OCI-LY7 (cell line): ENCODE measurements around the gene ZNF284. TPM values are rescaled to one million over a fixed set of nuclear protein-coding genes. Genes with fewer than 3 reads are reported as not detected.

Source experiments
- BruUV-seq: library from RNA; stranded (reverse); fragments of 400-500 nt; replicated peaks from 2 replicates; lab custom pipeline; 2021; lab: Mats Ljungman, UMichigan
- CTCF ChIA-PET: fragments of 300-600 bp; sonication (Branson Sonifier 250); formaldehyde crosslinking; loops from one replicate; lab custom pipeline; 2022; ENCODE audit warnings: antibody characterized with exemption; ENCODE audit not compliant: unreplicated experiment; lab: Charles Lee
- POLR2A ChIA-PET: fragments of 300-600 bp; sonication (Branson Sonifier 250); formaldehyde crosslinking; loops from one replicate; lab custom pipeline; 2022; ENCODE audit warnings: antibody characterized with exemption; lab: Charles Lee
- DNase-seq: peaks from one replicate; pipeline ENCODE4 v3.0.0-alpha.2; 2015; ENCODE audit warnings: low spot score
- H2AFZ ChIP-seq: fragments of 200-600 bp; sonication (generic), shearing (Covaris generic); 2 replicates; pipeline ENCODE4 v1.6.1; 2014; ENCODE audit warnings: mild to moderate bottlenecking, antibody characterized with exemption, low read length, moderate library complexity
- H3K27ac ChIP-seq: fragments of 200-600 bp; sonication (generic); 2 replicates; pipeline ENCODE4 v1.5.1; 2014; ENCODE audit warnings: mixed run types, low read depth, mild to moderate bottlenecking, moderate library complexity, low read length, inconsistent platforms; ENCODE audit not compliant: poor library complexity, severe bottlenecking
- H3K36me3 ChIP-seq: fragments of 200-600 bp; sonication (generic); 2 replicates; pipeline ENCODE4 v1.6.1; 2014; ENCODE audit warnings: mild to moderate bottlenecking, antibody characterized with exemption, low read length, moderate library complexity, mixed read lengths; ENCODE audit not compliant: insufficient read depth
- H3K4me1 ChIP-seq: fragments of 200-600 bp; sonication (generic); 2 replicates; pipeline ENCODE4 v1.5.1; 2014; ENCODE audit warnings: mild to moderate bottlenecking, low read length; ENCODE audit not compliant: insufficient read depth, poor library complexity, severe bottlenecking
- H3K4me2 ChIP-seq: fragments of 200-600 bp; sonication (generic); 2 replicates; pipeline ENCODE4 v1.6.1; 2014; ENCODE audit warnings: mild to moderate bottlenecking, low read length
- H3K4me3 ChIP-seq: fragments of 200-600 bp; sonication (generic); 2 replicates; pipeline ENCODE4 v1.5.1; 2014; ENCODE audit warnings: mild to moderate bottlenecking, low read depth, low read length; ENCODE audit not compliant: poor library complexity, severe bottlenecking
- H3K79me2 ChIP-seq: fragments of 200-600 bp; sonication (generic); 2 replicates; pipeline ENCODE4 v1.6.1; 2016; ENCODE audit warnings: low read depth, mild to moderate bottlenecking, low read length, moderate library complexity, mixed read lengths; ENCODE audit not compliant: insufficient read depth
- H3K9me2 ChIP-seq: fragments of 200-600 bp; sonication (generic); 2 replicates; pipeline ENCODE4 v1.6.1; 2016; ENCODE audit warnings: mild to moderate bottlenecking, low read length, mixed read lengths; ENCODE audit not compliant: insufficient read depth
- H3K9me3 ChIP-seq: fragments of 200-600 bp; sonication (generic); 2 replicates; pipeline ENCODE4 v1.6.1; 2014; ENCODE audit warnings: mild to moderate bottlenecking, mixed run types, low read length, mixed read lengths
- H4K20me1 ChIP-seq: fragments of 200-600 bp; sonication (generic); 2 replicates; pipeline ENCODE4 v1.6.1; 2014; ENCODE audit warnings: mild to moderate bottlenecking, antibody characterized with exemption, low read length, moderate library complexity, mixed read lengths; ENCODE audit not compliant: insufficient read depth
- CTCF ChIP-seq: fragments of 200-600 bp; sonication (generic); conservative IDR thresholded peaks from 2 replicates; pipeline ENCODE4 v1.5.1; 2014; ENCODE audit warnings: mild to moderate bottlenecking, antibody characterized with exemption, low read length, moderate library complexity, mixed read lengths
- EZH2phosphoT487 ChIP-seq: fragments of 200-600 bp; sonication (generic); IDR thresholded peaks from 2 replicates; pipeline ENCODE4 v1.6.1; 2018; ENCODE audit warnings: low read depth, borderline replicate concordance, mild to moderate bottlenecking, mixed run types, antibody characterized with exemption, low read length, moderate library complexity, mixed read lengths
- intact Hi-C: fragments of 100-400 bp; cut with micrococcal nuclease; formaldehyde crosslinking; loops from one replicate; pipeline ENCODE4 v1.10.0; 2022; ENCODE audit not compliant: unreplicated experiment
- small RNA-seq: library from RNA; depleted of rRNA; stranded (forward); fragments of <200 nt; gene quantifications from one replicate; pipeline ENCODE3, GENCODE V24; 2014
- total RNA-seq, 2 experiments: library from RNA; depleted of rRNA in 1 of 2; stranded (reverse); fragments of >200 nt in 1 of 2; shearing (Covaris generic) in 1 of 2; gene quantifications; 2 replicates each; pipeline ENCODE4 v1.2.3, GENCODE V29; 2014 to 2022

ZNF284 gene
- total RNA-seq, 2 experiments from 2014 or later, result not detected

- Histone ChIP-seq H3K4me1 (no peaks in the 10 kb centered on the region), H2AFZ (no peak overlapping the region), H3K9me2 (no peaks in the 10 kb centered on the region), H4K20me1 (no peaks in the 10 kb centered on the region), H3K4me2 (no peak overlapping the region), H3K36me3 (peaks cover 26% of the 10 kb centered on the region), H3K4me3 (no peak overlapping the region), H3K79me2 (no peaks in the 10 kb centered on the region), H3K9me3 (no peaks in the 10 kb centered on the region), H3K27ac (no peak overlapping the region)
- TF ChIP-seq CTCF (no peak), EZH2phosphoT487 (no peak)
- POLR2A ChIA-PET, result interaction anchor here (0.6 kb wide), 1 partner anchor 33 kb away, joined by 4 read pairs; no protein-coding TSS in a partner anchor
- BruUV-seq, result no TSS peak
- CTCF ChIA-PET, result no interaction called here
- DNase-seq, result no peak
- intact Hi-C loops, result no loop called here
These were observed 60.0 kb downstream of the ZNF284 start for GRCh38 chr19:44131955-44132354.

Small RNA genes within 50 kb of the gene (small RNA-seq; reads per million reads assigned to genes)
- gene RNU6-902P, result not detected

Other genes with a start within 250 kb of the ZNF284 start
- 4.3 and 4.8 TPM in 2 replicates for gene ZNF283, start 244.8 kb upstream of the ZNF284 start, total RNA-seq (2014; rRNA removed; shearing (Covaris generic))
- gene ZNF283, start 244.8 kb upstream of the ZNF284 start, total RNA-seq (2022), result 1.9 and 2.8 TPM in 2 replicates
- gene ZNF404, start 188.2 kb upstream of the ZNF284 start, total RNA-seq (2014; rRNA removed; shearing (Covaris generic)), result not detected in 2 replicates
- gene ZNF404, start 188.2 kb upstream of the ZNF284 start, total RNA-seq (2022), result not detected in 2 replicates
- 14.5 and 15.3 TPM in 2 replicates for gene ZNF45, start 136.9 kb upstream of the ZNF284 start, total RNA-seq (2014; rRNA removed; shearing (Covaris generic))
- gene ZNF45, start 136.9 kb upstream of the ZNF284 start, total RNA-seq (2022), result 9.7 and 12.7 TPM in 2 replicates
- gene ZNF221, start 120.9 kb upstream of the ZNF284 start, total RNA-seq (2014; rRNA removed; shearing (Covaris generic)), result 0.21 and 0.28 TPM in 2 replicates
- not detected in 2 replicates for gene ZNF221, start 120.9 kb upstream of the ZNF284 start, total RNA-seq (2022)
- not detected in 2 replicates for gene ZNF155, start 88.0 kb upstream of the ZNF284 start, total RNA-seq (2014; rRNA removed; shearing (Covaris generic))
- gene ZNF155, start 88.0 kb upstream of the ZNF284 start, total RNA-seq (2022), result not detected in 2 replicates
- 1.7 and 1.8 TPM in 2 replicates for gene ZNF230, start 69.2 kb upstream of the ZNF284 start, total RNA-seq (2014; rRNA removed; shearing (Covaris generic))
- 1.6 and 2.8 TPM in 2 replicates for gene ZNF230, start 69.2 kb upstream of the ZNF284 start, total RNA-seq (2022)
- gene ZNF222, start 46.8 kb upstream of the ZNF284 start, total RNA-seq (2014; rRNA removed; shearing (Covaris generic)), result not detected in 2 replicates
- gene ZNF222, start 46.8 kb upstream of the ZNF284 start, total RNA-seq (2022), result not detected in 2 replicates
- not detected in 2 replicates for gene ZNF223, start 20.1 kb upstream of the ZNF284 start, total RNA-seq (2014; rRNA removed; shearing (Covaris generic))
- not detected in 2 replicates for gene ZNF223, start 20.1 kb upstream of the ZNF284 start, total RNA-seq (2022)
- 17.5 and 20.4 TPM in 2 replicates for gene ZNF224, start 22.2 kb downstream of the ZNF284 start, total RNA-seq (2014; rRNA removed; shearing (Covaris generic))
- 20.2 and 21.5 TPM in 2 replicates for gene ZNF224, start 22.2 kb downstream of the ZNF284 start, total RNA-seq (2022)
- 2.4 and 3.5 TPM in 2 replicates for gene ZNF225, start 41.2 kb downstream of the ZNF284 start, total RNA-seq (2014; rRNA removed; shearing (Covaris generic))
- 4.1 and 6.1 TPM in 2 replicates for gene ZNF225, start 41.2 kb downstream of the ZNF284 start, total RNA-seq (2022)
- gene ZNF234, start 69.4 kb downstream of the ZNF284 start, total RNA-seq (2014; rRNA removed; shearing (Covaris generic)), result not detected in 2 replicates
- not detected in 2 replicates for gene ZNF234, start 69.4 kb downstream of the ZNF284 start, total RNA-seq (2022)
- 14.6 and 14.7 TPM in 2 replicates for gene ZNF226, start 92.9 kb downstream of the ZNF284 start, total RNA-seq (2014; rRNA removed; shearing (Covaris generic))
- gene ZNF226, start 92.9 kb downstream of the ZNF284 start, total RNA-seq (2022), result 17.9 and 24.0 TPM in 2 replicates
- 16.8 and 20.1 TPM in 2 replicates for gene ZNF227, start 140.4 kb downstream of the ZNF284 start, total RNA-seq (2014; rRNA removed; shearing (Covaris generic))
- 18.5 and 21.2 TPM in 2 replicates for gene ZNF227, start 140.4 kb downstream of the ZNF284 start, total RNA-seq (2022)
- gene ZNF233, start 187.7 kb downstream of the ZNF284 start, total RNA-seq (2014; rRNA removed; shearing (Covaris generic)), result 0.13 TPM in 1 of 2 replicates, not detected in the other
- gene ZNF233, start 187.7 kb downstream of the ZNF284 start, total RNA-seq (2022), result not detected in 2 replicates
- gene ZNF235, start 232.9 kb downstream of the ZNF284 start, total RNA-seq (2014; rRNA removed; shearing (Covaris generic)), result 5.1 and 7.7 TPM in 2 replicates
- gene ZNF235, start 232.9 kb downstream of the ZNF284 start, total RNA-seq (2022), result 6.5 and 7.4 TPM in 2 replicates